ENCODE data around the gene FSIP1.

DNA sequence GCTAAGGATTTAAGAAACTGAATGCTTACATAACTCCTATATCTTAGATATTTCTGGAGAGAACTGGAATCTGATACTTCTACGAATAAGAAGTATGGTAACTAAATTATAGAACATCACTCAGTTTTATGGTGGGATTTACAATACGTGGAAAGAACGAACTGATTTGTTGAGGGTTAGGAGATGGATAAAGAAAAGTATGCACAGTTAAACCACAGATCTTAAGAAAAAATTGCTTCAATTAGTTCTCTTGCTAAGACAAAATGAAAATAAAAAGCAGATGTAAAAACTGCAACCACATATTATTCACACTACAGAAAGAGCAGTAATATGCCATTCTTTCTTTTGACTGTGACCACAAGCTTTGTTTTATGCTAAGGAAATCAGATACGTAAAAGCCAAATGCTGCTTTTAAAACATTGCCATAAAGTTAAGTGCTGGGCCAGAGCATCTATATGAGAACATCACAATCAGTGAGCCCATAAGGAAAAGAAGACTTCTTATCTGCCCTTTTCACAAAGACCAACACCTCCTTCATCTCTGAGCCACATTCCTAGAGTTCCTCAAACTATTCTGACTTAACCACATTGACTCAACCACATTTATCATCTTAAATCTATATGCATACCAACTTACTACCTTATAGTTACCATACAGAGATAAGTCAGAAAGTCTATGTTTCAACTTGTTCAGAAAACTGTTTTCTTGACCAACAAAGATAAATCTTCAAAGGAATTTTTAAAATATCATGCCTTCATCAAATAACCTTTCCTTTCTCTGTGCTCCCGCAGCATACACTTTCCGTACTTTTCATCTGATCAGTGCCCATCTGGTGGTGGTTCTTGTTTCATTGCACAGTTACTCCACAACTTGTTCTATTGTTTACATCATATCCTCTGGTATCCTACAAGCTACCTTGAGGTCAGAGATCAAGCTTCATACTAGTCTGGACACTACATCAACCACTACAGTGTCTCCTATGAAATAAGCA, 61.7 kb downstream of the FSIP1 start:
- TF ChIP-seq POLR2A (IDR thresholded peaks at IDR 0.05) = no peak
- TF ChIP-seq, protein P1, sequence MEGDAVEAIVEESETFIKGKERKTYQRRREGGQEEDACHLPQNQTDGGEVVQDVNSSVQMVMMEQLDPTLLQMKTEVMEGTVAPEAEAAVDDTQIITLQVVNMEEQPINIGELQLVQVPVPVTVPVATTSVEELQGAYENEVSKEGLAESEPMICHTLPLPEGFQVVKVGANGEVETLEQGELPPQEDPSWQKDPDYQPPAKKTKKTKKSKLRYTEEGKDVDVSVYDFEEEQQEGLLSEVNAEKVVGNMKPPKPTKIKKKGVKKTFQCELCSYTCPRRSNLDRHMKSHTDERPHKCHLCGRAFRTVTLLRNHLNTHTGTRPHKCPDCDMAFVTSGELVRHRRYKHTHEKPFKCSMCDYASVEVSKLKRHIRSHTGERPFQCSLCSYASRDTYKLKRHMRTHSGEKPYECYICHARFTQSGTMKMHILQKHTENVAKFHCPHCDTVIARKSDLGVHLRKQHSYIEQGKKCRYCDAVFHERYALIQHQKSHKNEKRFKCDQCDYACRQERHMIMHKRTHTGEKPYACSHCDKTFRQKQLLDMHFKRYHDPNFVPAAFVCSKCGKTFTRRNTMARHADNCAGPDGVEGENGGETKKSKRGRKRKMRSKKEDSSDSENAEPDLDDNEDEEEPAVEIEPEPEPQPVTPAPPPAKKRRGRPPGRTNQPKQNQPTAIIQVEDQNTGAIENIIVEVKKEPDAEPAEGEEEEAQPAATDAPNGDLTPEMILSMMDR (IDR thresholded peaks at IDR 0.05) = no peak

Data from gastroesophageal sphincter (tissue), 3 donors.